ENCODE data around the gene CCDC33. TPM values are rescaled to one million over a fixed set of nuclear protein-coding genes. Genes with fewer than 3 reads are reported as not detected.
A peak's percentile ranks its signal among the peaks of the same experiment; 100 is the strongest.

CCDC33 gene
- total and polyA plus RNA-seq, 4 experiments from 2014 or later: not detected

DNA sequence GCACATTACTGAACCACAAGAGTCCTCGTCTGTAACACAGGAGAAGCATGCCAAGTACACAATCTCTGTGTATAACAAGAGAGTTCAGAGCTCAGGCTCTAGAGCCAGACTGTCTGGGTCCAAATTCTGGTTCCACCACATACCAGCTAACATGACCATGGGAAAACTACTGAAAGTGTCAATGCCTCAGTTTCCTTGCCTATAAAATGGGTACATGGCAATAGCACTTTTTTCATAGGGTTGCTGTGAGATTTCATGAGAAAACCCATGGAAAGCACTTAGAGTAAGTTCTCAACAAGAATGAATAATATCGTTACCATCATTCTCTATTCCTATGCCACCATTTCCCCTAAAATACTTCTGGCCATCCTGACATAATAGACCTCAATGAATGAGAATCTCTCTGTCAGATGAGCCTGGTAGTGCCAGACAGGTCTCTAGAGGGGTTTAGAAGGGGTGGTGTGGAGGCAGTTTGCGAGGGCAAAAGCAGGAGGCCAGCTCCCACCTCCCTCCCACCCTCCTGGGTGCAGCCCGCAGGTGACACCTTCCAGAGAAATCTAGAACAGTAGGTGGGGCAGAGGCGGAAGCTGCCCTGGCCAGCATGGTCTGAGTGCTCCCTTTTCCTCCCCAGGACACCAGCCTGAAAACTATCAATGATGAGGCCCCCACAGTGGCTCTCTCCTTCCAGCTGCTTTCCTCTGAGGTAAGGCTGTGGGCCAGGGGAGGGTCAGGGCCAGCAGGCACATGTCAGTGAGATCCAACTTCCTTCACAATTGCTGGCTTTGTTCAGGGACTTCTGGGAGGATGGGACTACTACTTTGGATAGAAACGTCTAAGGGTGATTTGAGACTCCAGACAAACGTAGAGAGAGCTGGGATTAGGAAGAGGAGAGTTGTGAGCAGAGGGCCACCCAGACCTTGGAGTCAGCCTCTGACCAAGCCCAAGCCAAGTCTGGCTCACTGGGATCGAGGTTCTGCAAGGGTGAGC is 45.3 kb downstream of the CCDC33 start:
- no peaks in the 10 kb centered on the region for H3K9me3 ChIP-seq (ENCODE audit: control insufficient read depth in 1 of 2, low read length in 2 of 2)
- no peak for DNase-seq
- no peaks in the 10 kb centered on the region for H3K4me1 Mint-ChIP-seq
- H3K36me3 Mint-ChIP-seq: no peaks in the 10 kb centered on the region
- no peak overlapping the region for H3K4me3 ChIP-seq (ENCODE audit: low read length in 2 of 2)
- no peaks in the 10 kb centered on the region for H3K9me3 Mint-ChIP-seq
- POLR2A ChIA-PET (ENCODE audit: partially characterized antibody): no interaction called here
- no peak overlapping the region for H3K27ac Mint-ChIP-seq
- H3K36me3 ChIP-seq (ENCODE audit: insufficient read depth, low read length): no peaks in the 10 kb centered on the region
- H3K4me1 ChIP-seq (ENCODE audit: insufficient read depth, low read length): no peaks in the 10 kb centered on the region
- H3K27me3 Mint-ChIP-seq: peaks cover 20 to 23% of the 10 kb centered on the region in 2 donors
- no peaks in the 10 kb centered on the region for H3K27me3 ChIP-seq (ENCODE audit: insufficient read depth, low read length)
- CTCF ChIA-PET (ENCODE audit: partially characterized antibody): no interaction called here
- no peak overlapping the region for H3K4me3 Mint-ChIP-seq
- intact Hi-C loops (cut with micrococcal nuclease): no loop called here
- no peak overlapping the region for H3K27ac ChIP-seq (ENCODE audit: low read depth, low read length)

DNA sequence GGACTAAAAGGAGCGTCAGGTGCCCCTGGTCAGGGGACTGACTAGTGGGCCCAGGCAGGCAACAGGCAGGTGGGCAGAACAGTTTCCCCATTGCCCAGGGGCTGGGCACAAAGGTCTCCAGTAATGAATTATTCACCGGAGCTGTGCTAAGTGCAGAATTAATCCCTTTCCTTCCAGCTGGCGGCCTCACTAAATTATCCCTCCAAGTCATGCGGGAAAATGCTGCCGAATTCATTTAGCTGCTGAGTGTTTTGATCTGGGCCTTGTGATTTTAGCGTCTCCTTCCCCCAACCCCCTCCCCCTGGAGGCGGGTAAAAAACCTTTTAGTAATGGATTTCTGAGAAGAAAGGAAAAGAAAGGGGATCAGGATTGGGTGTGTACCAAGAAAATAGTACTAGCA is 47.2 kb downstream of the CCDC33 start:
- Histone ChIP-seq H3K4me3 (ENCODE audit: low read length in 2 of 2) (no peak overlapping the region), H3K36me3 (ENCODE audit: insufficient read depth, low read length) (no peaks in the 10 kb centered on the region), H3K9me3 (ENCODE audit: control insufficient read depth in 1 of 2, low read length in 2 of 2) (no peaks in the 10 kb centered on the region), H3K4me1 (ENCODE audit: insufficient read depth, low read length) (no peaks in the 10 kb centered on the region), H3K27ac (ENCODE audit: low read depth, low read length) (no peak overlapping the region), H3K27me3 (ENCODE audit: insufficient read depth, low read length) (no peaks in the 10 kb centered on the region)
- intact Hi-C loops (cut with micrococcal nuclease): no loop called here
- no peak for DNase-seq
- peaks cover 23% of the 10 kb centered on the region in 2 donors for H3K27me3 Mint-ChIP-seq
- ChIA-PET CTCF (ENCODE audit: partially characterized antibody) (no interaction called here), POLR2A (ENCODE audit: partially characterized antibody) (no interaction called here)
- H3K4me1 Mint-ChIP-seq: no peaks in the 10 kb centered on the region
- no peaks in the 10 kb centered on the region for H3K36me3 Mint-ChIP-seq
- H3K4me3 Mint-ChIP-seq: no peak overlapping the region
- H3K27ac Mint-ChIP-seq: no peak overlapping the region
- no peaks in the 10 kb centered on the region for H3K9me3 Mint-ChIP-seq

GRCh38 chr15:74289671-74290070 is 53.5 kb downstream of the CCDC33 start:
- H3K4me3 ChIP-seq (ENCODE audit: low read length in 2 of 2): no peak overlapping the region
- Mint-ChIP-seq H3K27me3 (peaks cover 23 to 33% of the 10 kb centered on the region in 2 donors), H3K9me3 (peaks cover 0 to 3% (median under 1%) of the 10 kb centered on the region in 8 donors), H3K36me3 (no peaks in the 10 kb centered on the region), H3K4me1 (peaks cover 0 to 6% (median 0%) of the 10 kb centered on the region in 4 donors), H3K4me3 (no peak overlapping the region), H3K27ac (no peak overlapping the region)
- H3K9me3 ChIP-seq (ENCODE audit: control insufficient read depth in 1 of 2, low read length in 2 of 2): no peaks in the 10 kb centered on the region
- intact Hi-C loops (cut with micrococcal nuclease): no loop called here
- ChIA-PET CTCF (ENCODE audit: partially characterized antibody) (no interaction called here), POLR2A (ENCODE audit: partially characterized antibody) (no interaction called here)
- no peak overlapping the region for H3K27ac ChIP-seq (ENCODE audit: low read depth, low read length)
- DNase-seq: no peak
- H3K36me3 ChIP-seq (ENCODE audit: insufficient read depth, low read length): no peaks in the 10 kb centered on the region
- no peaks in the 10 kb centered on the region for H3K27me3 ChIP-seq (ENCODE audit: insufficient read depth, low read length)
- H3K4me1 ChIP-seq (ENCODE audit: insufficient read depth, low read length): no peaks in the 10 kb centered on the region

- Mint-ChIP-seq H3K4me1 (peaks cover 0 to 6% (median 0%) of the 10 kb centered on the region in 4 donors), H3K36me3 (no peaks in the 10 kb centered on the region), H3K9me3 (peaks cover 0 to 3% (median under 1%) of the 10 kb centered on the region in 8 donors), H3K4me3 (peak overlapping the region in 1 of 8 donors; percentile 9), H3K27ac (peak overlapping the region in 1 of 7 donors; percentile 49), H3K27me3 (peaks cover 26 to 38% of the 10 kb centered on the region in 2 donors)
- no peak overlapping the region for H3K27ac ChIP-seq (ENCODE audit: low read depth, low read length)
- no peaks in the 10 kb centered on the region for H3K4me1 ChIP-seq (ENCODE audit: insufficient read depth, low read length)
- ChIA-PET POLR2A (ENCODE audit: partially characterized antibody) (no interaction called here), CTCF (ENCODE audit: partially characterized antibody) (no interaction called here)
- H3K36me3 ChIP-seq (ENCODE audit: insufficient read depth, low read length): no peaks in the 10 kb centered on the region
- no peak for DNase-seq
- H3K4me3 ChIP-seq (ENCODE audit: low read length in 2 of 2): no peak overlapping the region
- no peaks in the 10 kb centered on the region for H3K9me3 ChIP-seq (ENCODE audit: control insufficient read depth in 1 of 2, low read length in 2 of 2)
- H3K27me3 ChIP-seq (ENCODE audit: insufficient read depth, low read length): no peaks in the 10 kb centered on the region
- intact Hi-C loops (cut with micrococcal nuclease): no loop called here
These were observed 54.5 kb downstream of the CCDC33 start for GRCh38 chr15:74290645-74291044.

- Mint-ChIP-seq H3K4me3 (no peak overlapping the region), H3K9me3 (peaks cover 0 to 3% (median under 1%) of the 10 kb centered on the region in 8 donors), H3K4me1 (peaks cover 0 to 6% (median 0%) of the 10 kb centered on the region in 4 donors), H3K27me3 (peaks cover 26 to 36% of the 10 kb centered on the region in 2 donors), H3K27ac (no peak overlapping the region), H3K36me3 (no peaks in the 10 kb centered on the region)
- Histone ChIP-seq H3K36me3 (ENCODE audit: insufficient read depth, low read length) (no peaks in the 10 kb centered on the region), H3K4me1 (ENCODE audit: insufficient read depth, low read length) (no peaks in the 10 kb centered on the region), H3K4me3 (ENCODE audit: low read length in 2 of 2) (no peak overlapping the region), H3K27ac (ENCODE audit: low read depth, low read length) (no peak overlapping the region), H3K9me3 (ENCODE audit: control insufficient read depth in 1 of 2, low read length in 2 of 2) (no peaks in the 10 kb centered on the region), H3K27me3 (ENCODE audit: insufficient read depth, low read length) (no peaks in the 10 kb centered on the region)
- intact Hi-C loops (cut with micrococcal nuclease): no loop called here
- peak; percentile 40 to 61 (median 46) for DNase-seq
- POLR2A ChIA-PET (ENCODE audit: partially characterized antibody): no interaction called here
- CTCF ChIA-PET (ENCODE audit: partially characterized antibody): no interaction called here
These were observed 55.3 kb downstream of the CCDC33 start for GRCh38 chr15:74291101-74292071.

GRCh38 chr15:74293021-74293810 is 57.1 kb downstream of the CCDC33 start:
- DNase-seq: no peak
- POLR2A ChIA-PET (ENCODE audit: partially characterized antibody): no interaction called here
- Mint-ChIP-seq H3K4me3 (no peak overlapping the region), H3K36me3 (no peaks in the 10 kb centered on the region), H3K9me3 (peaks cover 0 to 3% (median under 1%) of the 10 kb centered on the region in 8 donors), H3K27ac (peak overlapping the region in 1 of 7 donors; percentile 13), H3K27me3 (peaks cover 23 to 34% of the 10 kb centered on the region in 2 donors), H3K4me1 (peaks cover 0 to 6% (median 0%) of the 10 kb centered on the region in 4 donors)
- no peaks in the 10 kb centered on the region for H3K4me1 ChIP-seq (ENCODE audit: insufficient read depth, low read length)
- no peaks in the 10 kb centered on the region for H3K27me3 ChIP-seq (ENCODE audit: insufficient read depth, low read length)
- no peaks in the 10 kb centered on the region for H3K36me3 ChIP-seq (ENCODE audit: insufficient read depth, low read length)
- no peak overlapping the region for H3K4me3 ChIP-seq (ENCODE audit: low read length in 2 of 2)
- CTCF ChIA-PET (ENCODE audit: partially characterized antibody): no interaction called here
- no peak overlapping the region for H3K27ac ChIP-seq (ENCODE audit: low read depth, low read length)
- H3K9me3 ChIP-seq (ENCODE audit: control insufficient read depth in 1 of 2, low read length in 2 of 2): no peaks in the 10 kb centered on the region
- intact Hi-C loops (cut with micrococcal nuclease): no loop called here
